HG02759 (cell line): ENCODE data around the gene LLCFC1.

Experiments
- ATAC-seq: cut with Tn5 transposase; IDR thresholded peaks from one replicate; pipeline ENCODE4 v1.9.1; 2021; ENCODE audit warnings: mild to moderate bottlenecking, moderate library complexity; ENCODE audit not compliant: unreplicated experiment

The LLCFC1 gene

DNA sequence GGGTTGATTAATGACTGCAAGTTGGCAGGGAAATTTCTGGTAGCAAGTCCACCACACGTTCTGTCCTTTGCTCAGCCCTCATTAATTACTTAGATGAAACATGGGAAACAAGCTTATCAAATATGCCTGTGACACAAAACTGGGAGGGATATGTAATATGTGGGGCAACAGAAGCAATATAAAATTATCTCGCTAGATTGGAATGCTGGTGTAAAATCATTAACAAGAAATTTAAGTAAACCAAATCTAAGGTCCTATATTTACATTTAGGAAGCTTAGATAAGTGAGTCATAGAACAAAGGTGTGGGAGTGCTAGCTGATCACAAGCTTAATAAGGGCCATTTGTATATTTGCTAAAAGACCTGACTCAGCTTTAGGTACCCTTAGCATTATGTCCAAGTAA, 29.3 kb upstream of the LLCFC1 start:
- no peak for ATAC-seq

DNA sequence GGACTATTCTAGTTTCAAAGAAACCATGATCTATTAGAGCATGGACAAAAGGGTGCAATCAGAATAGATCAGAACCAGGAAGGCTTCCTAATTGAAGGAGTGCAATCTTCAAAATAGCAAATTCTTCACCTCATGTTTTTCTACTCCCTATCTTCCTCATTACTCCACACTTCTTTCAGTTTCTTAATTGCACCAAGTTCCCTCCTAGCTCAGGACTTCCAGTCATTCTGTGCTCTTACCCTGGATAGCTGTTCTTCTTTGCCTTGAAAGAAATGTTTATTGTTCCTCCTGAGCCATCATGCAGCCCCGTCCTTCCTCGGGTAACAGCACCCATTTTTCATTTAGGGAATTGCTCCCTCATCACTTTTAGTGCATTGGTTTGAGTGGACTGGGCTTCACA, 28.8 kb upstream of the LLCFC1 start:
- no peak for ATAC-seq

DNA sequence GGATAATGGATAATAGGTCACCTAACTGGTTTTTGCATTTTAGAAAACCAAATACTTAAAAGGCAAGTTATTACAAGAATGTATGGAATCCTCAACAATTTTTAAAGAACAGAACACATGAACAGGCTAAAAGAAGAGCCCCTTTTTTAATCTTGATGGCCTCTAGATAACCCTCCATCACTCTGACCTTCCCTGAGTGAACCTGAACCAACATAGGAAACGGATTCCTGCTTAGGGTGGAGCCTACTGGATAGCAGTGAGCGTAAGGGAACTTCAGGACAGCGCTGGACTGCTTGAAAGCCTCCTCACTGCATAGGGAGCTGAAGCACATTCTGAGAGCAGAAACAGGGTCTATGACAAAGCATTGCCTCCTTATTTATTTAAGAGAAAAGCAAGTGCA, 26.2 kb upstream of the LLCFC1 start:
- no peak for ATAC-seq

DNA sequence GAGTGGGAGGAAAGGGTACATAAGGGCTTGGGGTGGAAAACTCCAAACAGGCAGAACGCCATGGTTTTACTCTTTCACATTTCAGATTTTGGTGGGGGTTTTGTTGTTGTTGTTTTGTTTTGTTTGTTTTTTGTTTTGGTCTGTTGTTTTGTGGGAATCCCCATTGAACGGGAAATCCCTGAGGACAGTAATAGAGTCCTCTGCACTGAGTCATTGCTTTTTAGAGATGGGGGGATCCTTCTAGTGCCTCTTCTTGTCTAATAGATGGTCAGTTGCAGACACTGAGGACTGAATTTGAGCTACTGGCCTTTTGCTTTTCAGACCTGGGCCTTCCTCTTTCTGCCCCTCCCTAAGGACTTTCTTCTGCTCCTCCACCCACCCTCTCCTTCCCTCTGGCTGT, 25.7 kb upstream of the LLCFC1 start:
- no peak for ATAC-seq

DNA sequence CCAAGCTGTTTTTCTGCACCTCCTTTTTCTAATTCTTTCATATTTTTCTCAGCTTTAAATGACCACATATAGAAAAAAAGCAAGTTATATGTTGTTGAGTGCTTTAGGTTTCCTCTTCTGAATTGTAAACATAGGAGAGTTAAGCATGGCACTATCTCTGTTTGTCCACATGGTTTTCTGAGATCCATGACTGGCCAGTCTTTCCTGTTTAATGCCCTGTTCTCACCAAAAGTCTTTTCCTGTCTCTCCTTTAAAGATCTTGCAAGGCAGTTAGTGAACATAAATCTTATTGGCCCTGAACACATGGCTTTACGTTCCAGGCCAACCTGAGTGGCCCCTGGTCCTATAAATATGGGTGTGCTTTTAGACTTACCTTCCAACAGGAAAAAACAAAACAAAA, 25.2 kb upstream of the LLCFC1 start:
- ATAC-seq: no peak

DNA sequence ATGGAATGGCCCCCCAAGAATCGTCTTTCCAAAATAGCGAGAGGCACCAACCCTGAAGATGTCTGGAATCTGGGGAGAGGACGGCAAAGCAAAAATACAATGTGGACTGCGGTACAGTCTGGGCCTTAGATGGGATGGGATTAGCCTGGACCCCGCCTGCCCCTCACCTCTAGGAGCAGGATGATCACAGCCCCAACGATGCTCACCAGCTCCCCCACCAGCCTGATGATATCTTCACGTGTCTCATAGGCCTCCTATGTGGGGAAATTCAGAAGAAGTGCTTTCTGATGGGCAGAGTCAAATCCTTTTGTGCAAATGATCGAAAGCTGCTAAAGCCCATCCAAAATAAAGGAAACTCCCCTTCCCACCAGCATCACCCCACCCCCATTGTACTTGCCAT, 24.0 kb upstream of the LLCFC1 start:
- no peak for ATAC-seq

DNA sequence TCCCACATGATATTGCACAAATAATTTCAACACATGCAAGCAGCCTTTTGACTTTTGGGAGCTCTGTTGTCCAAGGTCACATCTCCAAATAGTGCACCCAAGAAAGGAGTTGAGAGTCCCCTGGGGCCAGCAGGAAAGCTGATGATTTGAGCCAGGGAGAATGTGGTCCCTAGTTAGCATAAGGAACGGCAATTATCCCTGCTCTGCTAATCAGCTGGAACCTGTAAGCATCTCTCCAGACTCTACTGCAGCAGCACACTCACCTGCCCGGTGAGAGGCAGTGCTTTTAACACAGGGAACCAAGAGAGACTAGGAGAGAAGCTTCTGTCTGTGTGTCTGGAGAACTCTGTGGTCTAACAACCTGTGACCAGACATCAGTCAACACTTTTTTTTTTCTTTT, 22.8 kb upstream of the LLCFC1 start:
- no peak for ATAC-seq

DNA sequence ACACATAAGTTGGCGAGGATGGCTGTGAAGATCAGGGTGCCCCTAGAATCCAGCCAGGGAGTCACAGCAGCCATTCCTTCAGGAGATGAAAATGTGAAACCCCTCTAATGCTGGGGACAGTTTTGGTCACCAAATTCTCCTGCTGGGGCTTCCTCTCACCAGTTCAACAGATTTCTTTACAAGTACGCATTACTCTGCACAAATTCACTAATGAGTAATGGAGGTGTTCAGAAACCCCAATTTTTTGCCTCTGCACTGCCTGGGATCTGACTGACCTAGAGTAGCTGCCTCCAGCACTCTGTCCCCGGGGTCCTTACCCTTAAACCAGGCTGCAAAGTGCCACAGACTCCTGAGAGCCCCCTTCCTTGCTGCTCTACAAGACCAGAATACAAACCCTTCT, 21.8 kb upstream of the LLCFC1 start:
- no peak for ATAC-seq

DNA sequence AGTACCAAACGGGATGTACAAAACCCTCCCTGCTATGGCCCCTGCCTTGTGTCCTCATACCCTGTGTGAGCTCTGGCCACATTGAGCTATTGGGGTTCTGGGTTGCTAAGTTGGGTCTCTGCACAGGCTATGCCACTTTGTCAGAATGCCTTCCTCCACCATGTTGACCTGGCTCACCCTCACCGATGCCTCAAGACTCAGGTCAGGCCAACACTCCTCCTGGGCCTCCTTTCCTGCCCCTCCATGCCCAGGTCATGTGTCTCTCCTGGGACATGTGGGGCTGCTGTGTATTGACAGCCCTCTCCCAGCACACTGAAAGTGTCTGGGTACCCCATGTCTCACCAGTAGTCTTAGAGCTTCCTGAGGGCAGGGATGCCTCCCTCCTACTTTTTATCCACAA, 20.4 kb upstream of the LLCFC1 start:
- no peak for ATAC-seq

DNA sequence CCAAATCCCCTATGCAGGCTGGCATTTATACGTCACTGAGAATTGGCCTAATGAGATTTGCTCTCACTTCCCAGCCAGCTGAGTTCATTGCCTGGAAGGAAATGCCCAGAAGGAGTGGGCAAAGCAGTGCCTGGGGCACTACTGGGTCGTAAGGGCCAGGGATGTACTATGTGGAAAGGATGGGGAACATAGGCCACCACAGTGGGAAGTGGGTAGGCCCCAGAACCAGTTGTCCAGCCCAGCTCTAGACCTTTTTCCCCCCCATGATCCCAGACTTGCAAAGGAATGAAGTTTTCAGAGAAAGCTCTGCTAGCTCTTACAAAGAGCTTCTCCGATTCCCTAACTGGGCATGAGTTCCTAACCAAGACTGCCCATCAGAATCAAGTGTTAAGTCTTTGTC, 19.6 kb upstream of the LLCFC1 start:
- ATAC-seq: no peak

DNA sequence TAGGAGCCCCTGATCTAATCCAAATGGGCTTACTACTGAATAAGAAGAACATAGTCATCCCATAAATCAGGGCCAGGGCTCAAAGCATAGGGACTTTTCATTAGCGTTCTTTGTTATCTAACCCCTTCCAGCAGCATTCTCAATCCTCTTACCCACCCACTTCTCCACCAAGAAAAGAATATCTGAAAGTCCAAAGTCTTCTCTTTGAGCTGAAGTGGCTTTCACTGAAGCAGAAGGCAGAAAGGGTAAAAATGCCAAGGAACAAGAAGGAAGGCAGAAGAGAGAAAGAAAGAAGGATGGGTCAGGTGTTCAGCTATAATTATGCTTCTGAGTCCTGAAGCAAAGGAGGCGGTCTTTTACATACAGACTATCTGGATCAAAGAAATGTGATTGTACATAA, 15.9 kb upstream of the LLCFC1 start:
- no peak for ATAC-seq

DNA sequence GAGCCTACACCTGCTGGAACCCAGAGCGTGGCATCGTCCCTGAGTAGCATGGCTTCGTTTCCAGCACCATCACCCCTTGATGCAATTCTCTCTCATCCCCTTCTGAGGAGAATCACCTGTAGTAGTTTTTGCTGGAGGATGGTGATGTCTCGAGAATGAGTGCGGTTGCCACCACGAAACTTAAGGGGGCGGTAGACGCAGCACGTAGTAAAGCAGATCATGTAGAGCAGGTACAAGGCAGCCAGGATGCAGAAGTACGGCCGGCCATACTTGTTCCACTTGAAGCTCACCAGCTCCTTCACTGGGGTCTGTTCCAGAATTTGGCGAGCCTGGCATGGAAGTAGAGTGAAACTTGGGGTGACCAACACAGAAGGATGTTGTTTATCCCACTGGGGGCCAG, 13.9 kb upstream of the LLCFC1 start:
- no peak for ATAC-seq

DNA sequence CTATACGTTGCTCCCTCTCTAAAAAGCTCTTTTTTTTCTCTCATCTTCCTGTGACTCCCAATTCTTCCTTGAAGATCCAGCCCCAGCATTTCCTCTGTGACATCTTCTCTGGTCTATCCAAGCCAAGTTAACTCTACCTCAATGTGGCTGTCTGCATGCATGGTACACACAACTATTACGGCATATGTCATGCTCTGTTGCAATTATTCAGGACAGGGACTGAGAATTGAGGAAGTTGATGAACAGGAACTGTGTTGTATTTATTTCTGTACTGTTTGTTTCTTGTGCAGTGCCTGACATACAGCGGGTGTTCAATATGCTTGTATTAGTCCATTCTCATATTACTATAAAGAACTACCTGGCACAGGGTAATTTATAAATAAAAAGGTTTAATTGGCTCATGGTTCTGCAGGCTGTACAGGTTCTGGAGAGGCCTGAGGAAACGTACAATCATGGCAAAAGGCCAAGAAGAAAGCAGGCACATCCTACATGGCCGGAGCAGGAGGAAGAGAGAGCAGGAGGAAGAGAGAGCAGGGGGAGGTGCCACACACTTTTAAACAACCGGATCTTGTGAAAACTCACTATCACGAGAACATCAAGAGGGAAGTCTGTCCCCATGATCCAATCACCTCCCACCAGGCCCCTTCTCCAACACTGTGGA, 12.1 kb upstream of the LLCFC1 start:
- ATAC-seq: no peak

DNA sequence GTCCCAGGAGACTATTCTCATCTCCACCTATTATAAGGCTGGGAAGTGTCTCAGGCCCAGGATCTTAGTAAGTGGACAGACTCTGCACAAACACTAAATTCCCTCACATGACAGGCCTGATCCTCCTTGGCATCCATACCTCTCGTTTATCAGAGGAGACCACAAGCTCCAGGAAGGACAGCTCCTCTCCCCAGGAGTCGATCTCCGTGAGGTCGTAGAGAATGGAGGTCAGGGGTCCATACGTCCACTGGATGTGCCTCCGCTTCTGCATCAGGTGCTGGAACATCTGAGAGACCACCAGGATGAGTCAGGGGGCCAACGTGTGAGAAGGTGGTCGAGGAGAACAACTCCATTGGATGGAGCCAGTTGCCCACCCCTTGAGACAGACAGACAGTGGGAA, 11.3 kb upstream of the LLCFC1 start:
- ATAC-seq: no peak

DNA sequence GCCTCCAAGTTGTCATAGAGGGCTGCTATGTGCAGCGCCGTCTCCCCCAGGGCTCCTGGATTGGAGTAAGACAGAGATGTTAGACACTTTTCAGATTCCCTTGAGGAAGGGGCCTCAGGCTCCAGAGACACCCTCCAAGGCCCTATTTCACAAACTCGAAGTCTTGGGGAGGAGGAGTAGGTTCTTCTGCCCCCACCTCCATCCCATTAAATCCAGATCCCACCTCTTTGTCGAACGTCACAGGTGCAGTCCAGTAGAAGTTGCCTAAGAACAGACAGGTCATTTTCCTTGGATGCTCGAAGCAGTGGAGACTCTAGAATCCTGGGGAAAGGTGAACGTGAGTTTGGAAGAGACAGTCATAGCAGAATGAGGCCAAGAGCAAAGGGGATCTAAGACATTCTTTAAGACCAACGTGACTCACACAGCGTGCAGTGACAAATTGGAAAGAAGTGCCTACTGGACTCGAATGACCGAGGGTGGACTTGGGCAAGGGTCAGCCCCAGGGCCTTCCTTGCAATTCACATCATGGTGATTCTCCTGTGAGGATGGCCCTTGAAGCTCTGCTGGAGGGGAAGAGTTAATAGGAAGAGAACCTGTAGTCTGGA, 9.1 kb upstream of the LLCFC1 start:
- no peak for ATAC-seq

DNA sequence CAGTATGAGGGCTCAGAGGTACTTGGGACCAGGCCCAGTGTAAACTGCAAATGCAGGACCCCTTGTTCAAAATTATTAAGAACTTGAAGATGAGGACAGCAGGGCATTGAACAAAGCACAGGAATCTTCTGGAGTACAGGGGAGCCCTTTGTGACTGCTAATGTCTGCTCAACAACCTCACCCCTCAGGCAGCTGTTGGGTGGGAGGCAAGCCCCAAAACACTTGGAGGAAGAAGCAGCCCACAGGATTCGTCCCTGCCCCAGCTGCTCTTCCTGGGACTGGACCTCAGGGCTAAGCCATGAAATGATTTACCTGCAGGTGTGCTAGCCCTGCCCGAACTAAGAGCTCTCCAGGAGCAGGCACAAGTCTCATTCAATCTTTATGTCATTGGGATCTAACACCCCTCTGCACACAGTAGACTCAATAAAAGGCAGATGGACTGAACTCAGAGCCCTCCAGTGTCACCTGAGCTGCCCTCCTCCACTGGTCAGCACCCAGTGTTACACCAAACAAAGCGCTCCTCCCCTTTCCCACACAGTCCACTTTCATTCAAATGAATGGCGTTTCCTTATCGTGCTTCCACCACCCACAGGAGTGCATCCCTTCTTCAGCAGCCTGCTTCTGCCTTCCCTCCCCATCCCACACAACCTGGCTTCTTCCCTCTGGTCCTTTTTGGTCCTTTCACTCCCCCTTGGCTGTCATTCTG, 6.7 kb upstream of the LLCFC1 start:
- ATAC-seq: no peak

DNA sequence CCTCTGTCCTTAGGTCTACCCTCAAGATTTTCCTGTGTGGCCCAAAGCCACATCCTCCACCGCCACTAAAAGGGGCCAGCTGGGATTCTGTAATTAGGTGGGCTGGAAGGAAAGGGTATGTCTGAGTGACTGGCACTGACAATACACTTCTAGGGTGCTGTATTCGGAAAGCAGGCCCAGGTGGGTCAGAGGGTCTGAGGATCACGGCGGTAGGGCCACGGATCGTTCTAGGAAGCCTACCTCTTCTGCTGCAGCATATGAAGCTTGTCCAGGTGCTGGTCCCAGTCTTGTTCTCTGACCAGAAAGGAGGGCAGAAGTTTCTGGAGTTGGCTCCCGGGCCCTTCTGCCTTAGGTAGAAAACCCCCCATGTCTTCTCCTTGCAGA, 6.2 kb upstream of the LLCFC1 start:
- no peak for ATAC-seq

DNA sequence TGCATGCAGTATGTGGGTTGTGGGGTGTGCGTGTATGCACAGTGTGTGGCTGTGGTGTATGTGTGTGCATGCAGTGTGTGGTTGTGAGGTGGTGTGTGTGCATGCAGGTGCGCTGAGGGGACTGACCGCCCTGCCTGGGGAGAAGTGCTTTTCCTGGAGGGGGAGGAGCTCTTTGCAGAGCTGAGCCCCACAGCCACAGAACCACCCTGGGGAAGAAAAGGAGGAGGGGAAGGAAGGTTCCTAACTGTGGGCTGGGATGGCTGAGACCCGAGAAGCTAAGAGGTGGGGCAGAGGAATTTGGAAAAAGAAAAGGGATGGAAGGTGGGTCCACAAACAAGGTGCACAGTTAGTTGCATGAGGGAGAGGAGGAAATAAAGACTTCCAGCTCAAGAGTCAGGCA, 5.7 kb upstream of the LLCFC1 start, which contains the start of gene TRPV5:
TRPV5 (minus strand) TSS at position 123 of the 400 bp plus-strand sequence. CDS start 287 bp downstream, outside the sequence.
- ATAC-seq: no peak

DNA sequence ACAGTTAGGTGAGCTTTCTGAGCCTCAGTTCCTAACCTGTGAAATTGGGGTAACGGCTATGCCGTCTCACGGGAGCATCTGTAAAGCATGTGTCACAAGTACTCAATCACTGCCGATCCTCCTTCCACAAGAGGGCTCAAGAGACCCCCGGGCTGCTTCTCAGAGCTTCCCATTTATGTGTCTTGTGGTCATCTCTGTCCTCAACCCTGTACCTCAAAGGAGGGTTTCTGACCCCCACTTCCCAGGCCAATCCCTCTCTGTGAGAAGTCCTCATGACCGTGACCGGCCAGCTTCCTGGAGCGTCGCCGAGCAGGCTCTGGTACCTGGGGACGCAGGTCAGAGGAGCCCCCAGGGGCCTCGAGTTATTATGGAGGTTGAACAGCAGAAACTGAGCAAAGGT, 5.2 kb upstream of the LLCFC1 start:
- ATAC-seq: no peak

DNA sequence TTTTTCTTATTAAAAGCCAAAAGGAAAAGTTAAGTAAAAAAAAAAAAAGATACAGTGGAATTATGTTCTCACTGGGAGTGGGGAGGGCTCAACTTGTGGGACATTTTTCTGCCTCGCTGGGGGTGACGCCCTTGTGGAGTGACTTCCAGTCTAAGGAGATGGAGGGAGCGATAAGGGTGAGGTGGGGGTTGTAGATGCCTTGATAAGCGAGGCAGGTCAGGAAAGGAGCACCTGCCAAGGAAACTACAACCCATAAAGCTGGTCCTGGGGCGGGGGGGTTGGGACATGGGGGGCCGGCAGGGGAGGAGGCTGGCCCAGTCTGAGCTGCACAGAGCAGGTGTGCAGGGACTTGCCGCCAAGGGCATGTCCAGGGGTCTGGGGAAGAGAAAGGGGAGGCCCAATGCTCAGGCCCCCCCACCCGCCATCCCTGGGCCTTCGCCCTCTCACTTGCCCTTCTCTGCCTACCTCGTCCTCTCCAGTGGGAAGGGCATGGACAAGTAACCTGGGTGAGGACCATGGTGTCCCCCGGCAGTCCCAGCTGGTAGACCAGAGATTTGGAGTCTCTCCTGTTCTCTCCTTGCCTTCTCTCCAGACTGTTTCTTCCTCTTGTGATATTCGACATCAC, 3.2 kb upstream of the LLCFC1 start:
- ATAC-seq: no peak

DNA sequence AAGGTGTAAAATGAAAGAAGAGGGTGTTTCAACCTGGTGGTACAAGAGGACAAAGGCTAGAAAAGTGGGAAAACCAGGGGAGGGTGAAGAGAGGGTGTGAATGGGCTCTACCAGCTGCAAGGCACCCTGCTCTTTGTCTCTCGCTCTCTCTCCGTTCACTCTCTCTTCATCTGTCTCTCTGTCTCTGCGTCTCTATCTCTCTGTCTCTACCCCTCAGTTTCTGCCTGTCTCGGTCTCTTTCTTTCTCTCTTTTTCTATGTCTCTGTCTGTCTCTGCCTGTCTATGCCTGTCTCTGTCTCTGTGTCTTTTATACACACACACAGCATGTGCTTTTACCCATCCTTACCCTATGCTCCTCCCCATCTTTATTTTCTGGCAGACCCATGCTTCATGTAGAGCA, 673 bp upstream of the LLCFC1 start:
- no peak for ATAC-seq

DNA sequence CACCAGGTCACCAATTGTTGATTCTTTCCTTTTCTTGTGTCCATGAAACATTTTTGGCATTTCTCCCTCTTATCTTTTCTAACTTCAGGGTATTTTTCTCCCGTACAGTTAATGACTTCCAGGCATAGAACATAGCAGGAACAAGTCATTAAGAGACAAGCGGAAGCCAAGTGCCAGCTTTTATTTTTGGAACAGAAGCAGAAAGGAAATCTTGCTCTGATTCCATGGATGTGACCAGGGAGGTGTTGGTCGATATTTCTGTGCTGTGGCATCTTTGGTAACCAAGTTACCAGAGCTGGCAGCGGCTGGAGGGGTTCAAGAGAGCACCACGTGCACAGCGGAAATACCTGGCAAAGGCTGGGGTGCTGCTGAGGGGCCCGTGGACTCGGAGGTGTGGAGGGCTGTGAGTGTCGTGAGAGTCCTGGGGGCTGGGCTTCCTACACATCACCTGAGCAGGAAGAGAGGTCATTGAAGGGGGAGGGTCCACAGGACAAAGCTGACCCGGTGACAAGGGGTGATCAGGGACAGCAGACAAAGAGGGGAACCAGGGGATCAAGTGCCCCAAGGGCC, 1.8 kb downstream of the LLCFC1 start:
- no peak for ATAC-seq
